ENCODE results near the gene FBXO48. TPM values are rescaled to one million over a fixed set of nuclear protein-coding genes. Genes with fewer than 3 reads are reported as not detected.

FBXO48 gene
- total and polyA plus RNA-seq, 2 of the 8 experiments (the other 6 are each of a cell fraction or from before 2014, with no cell fraction given) = 1.1 to 1.5 TPM

DNA sequence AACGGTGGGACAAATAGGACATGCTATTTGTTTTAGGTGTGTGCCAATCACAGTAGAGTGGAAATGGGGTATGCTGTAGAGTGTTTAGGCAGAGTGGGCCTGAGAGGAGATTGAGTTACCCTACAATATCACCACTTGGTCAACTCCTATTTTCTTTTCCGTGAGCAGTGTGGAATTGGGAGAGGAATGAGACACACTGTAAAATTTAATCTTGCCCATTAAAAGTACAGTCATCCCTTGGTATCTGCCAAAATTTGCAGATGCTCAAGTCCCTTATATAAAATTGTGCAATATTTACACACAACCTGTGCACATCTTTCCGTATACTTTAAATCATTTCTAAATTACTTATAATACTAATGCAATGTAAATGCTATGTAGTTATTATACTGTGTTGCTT is 12.4 kb downstream of the FBXO48 start (continued):
- TF ChIP-seq, protein P1, sequence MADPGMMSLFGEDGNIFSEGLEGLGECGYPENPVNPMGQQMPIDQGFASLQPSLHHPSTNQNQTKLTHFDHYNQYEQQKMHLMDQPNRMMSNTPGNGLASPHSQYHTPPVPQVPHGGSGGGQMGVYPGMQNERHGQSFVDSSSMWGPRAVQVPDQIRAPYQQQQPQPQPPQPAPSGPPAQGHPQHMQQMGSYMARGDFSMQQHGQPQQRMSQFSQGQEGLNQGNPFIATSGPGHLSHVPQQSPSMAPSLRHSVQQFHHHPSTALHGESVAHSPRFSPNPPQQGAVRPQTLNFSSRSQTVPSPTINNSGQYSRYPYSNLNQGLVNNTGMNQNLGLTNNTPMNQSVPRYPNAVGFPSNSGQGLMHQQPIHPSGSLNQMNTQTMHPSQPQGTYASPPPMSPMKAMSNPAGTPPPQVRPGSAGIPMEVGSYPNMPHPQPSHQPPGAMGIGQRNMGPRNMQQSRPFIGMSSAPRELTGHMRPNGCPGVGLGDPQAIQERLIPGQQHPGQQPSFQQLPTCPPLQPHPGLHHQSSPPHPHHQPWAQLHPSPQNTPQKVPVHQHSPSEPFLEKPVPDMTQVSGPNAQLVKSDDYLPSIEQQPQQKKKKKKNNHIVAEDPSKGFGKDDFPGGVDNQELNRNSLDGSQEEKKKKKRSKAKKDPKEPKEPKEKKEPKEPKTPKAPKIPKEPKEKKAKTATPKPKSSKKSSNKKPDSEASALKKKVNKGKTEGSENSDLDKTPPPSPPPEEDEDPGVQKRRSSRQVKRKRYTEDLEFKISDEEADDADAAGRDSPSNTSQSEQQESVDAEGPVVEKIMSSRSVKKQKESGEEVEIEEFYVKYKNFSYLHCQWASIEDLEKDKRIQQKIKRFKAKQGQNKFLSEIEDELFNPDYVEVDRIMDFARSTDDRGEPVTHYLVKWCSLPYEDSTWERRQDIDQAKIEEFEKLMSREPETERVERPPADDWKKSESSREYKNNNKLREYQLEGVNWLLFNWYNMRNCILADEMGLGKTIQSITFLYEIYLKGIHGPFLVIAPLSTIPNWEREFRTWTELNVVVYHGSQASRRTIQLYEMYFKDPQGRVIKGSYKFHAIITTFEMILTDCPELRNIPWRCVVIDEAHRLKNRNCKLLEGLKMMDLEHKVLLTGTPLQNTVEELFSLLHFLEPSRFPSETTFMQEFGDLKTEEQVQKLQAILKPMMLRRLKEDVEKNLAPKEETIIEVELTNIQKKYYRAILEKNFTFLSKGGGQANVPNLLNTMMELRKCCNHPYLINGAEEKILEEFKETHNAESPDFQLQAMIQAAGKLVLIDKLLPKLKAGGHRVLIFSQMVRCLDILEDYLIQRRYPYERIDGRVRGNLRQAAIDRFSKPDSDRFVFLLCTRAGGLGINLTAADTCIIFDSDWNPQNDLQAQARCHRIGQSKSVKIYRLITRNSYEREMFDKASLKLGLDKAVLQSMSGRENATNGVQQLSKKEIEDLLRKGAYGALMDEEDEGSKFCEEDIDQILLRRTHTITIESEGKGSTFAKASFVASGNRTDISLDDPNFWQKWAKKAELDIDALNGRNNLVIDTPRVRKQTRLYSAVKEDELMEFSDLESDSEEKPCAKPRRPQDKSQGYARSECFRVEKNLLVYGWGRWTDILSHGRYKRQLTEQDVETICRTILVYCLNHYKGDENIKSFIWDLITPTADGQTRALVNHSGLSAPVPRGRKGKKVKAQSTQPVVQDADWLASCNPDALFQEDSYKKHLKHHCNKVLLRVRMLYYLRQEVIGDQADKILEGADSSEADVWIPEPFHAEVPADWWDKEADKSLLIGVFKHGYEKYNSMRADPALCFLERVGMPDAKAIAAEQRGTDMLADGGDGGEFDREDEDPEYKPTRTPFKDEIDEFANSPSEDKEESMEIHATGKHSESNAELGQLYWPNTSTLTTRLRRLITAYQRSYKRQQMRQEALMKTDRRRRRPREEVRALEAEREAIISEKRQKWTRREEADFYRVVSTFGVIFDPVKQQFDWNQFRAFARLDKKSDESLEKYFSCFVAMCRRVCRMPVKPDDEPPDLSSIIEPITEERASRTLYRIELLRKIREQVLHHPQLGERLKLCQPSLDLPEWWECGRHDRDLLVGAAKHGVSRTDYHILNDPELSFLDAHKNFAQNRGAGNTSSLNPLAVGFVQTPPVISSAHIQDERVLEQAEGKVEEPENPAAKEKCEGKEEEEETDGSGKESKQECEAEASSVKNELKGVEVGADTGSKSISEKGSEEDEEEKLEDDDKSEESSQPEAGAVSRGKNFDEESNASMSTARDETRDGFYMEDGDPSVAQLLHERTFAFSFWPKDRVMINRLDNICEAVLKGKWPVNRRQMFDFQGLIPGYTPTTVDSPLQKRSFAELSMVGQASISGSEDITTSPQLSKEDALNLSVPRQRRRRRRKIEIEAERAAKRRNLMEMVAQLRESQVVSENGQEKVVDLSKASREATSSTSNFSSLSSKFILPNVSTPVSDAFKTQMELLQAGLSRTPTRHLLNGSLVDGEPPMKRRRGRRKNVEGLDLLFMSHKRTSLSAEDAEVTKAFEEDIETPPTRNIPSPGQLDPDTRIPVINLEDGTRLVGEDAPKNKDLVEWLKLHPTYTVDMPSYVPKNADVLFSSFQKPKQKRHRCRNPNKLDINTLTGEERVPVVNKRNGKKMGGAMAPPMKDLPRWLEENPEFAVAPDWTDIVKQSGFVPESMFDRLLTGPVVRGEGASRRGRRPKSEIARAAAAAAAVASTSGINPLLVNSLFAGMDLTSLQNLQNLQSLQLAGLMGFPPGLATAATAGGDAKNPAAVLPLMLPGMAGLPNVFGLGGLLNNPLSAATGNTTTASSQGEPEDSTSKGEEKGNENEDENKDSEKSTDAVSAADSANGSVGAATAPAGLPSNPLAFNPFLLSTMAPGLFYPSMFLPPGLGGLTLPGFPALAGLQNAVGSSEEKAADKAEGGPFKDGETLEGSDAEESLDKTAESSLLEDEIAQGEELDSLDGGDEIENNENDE (IDR thresholded peaks at IDR 0.05; ENCODE audit: insufficient replicate concordance, low read length) = no peak
- TF ChIP-seq SP2 (IDR thresholded peaks at IDR 0.05; ENCODE audit: low read length) = no peak
- no peak for TF ChIP-seq NRF1 (IDR thresholded peaks at IDR 0.05; ENCODE audit: low read depth, low read length)
- TF ChIP-seq, protein P2, sequence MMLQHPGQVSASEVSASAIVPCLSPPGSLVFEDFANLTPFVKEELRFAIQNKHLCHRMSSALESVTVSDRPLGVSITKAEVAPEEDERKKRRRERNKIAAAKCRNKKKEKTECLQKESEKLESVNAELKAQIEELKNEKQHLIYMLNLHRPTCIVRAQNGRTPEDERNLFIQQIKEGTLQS (IDR thresholded peaks at IDR 0.05; ENCODE audit: insufficient read depth, low read depth, low read length) = no peak
- no peak for TF ChIP-seq SRF (IDR thresholded peaks at IDR 0.05; ENCODE audit: low read depth, low read length)
- no peak for TF ChIP-seq SIRT6 (IDR thresholded peaks at IDR 0.05; ENCODE audit: low read length)
- TF ChIP-seq TAF1 (IDR thresholded peaks at IDR 0.05; ENCODE audit: low read depth, low read length) = no peak
- no peak for TF ChIP-seq POU5F1 (IDR thresholded peaks at IDR 0.05; ENCODE audit: low read depth, low read length)
